HepG2 (cell line): ENCODE data around the gene CAMK2N2.

ENCODE experiments used
- ZKSCAN1 ChIP-seq: fragments of 150-350 bp; IDR thresholded peaks from 2 replicates; pipeline ENCODE4 v1.6.1; 2014; ENCODE audit warnings: low read length
- ZNF207 ChIP-seq: fragments of 450-650 bp; IDR thresholded peaks from 2 replicates; pipeline ENCODE4 v1.6.1; 2016; ENCODE audit warnings: antibody characterized with exemption, borderline replicate concordance

- TF ChIP-seq ZKSCAN1 (no peak), ZNF207 (no peak)
Observed at GRCh38 chr3:184261270-184261853, at the start of gene CAMK2N2.
